Endothelial cell of umbilical vein (primary cell): ENCODE measurements around the gene TMEM87B.

Experiments
- EZH2 ChIP-seq: IDR thresholded peaks from 2 replicates; pipeline ENCODE4 v1.6.1; 2012; ENCODE audit warnings: borderline replicate concordance, low read depth, mild to moderate bottlenecking, moderate library complexity, low read length, inconsistent platforms; ENCODE audit not compliant: severe bottlenecking
- GATA2 ChIP-seq: IDR thresholded peaks from 2 replicates; pipeline ENCODE4 v1.7.0; 2011; ENCODE audit warnings: low read depth, mild to moderate bottlenecking, moderate library complexity, mixed read lengths, low read length; ENCODE audit not compliant: insufficient read length, insufficient read depth
- MYC ChIP-seq: IDR thresholded peaks from one replicate; pipeline ENCODE4 v1.6.1; 2011; ENCODE audit warnings: mild to moderate bottlenecking, low read depth, low read length
- POLR2A ChIP-seq: IDR thresholded peaks from 2 replicates; pipeline ENCODE4 v1.6.1; 2012; ENCODE audit warnings: low read depth, mild to moderate bottlenecking, control low read depth, low read length
- POLR2AphosphoS5 ChIP-seq: IDR thresholded peaks from 2 replicates; pipeline ENCODE4 v1.6.1; 2012; ENCODE audit warnings: low read depth, mild to moderate bottlenecking, control low read depth, low read length, moderate library complexity; ENCODE audit not compliant: insufficient read depth
- TF ChIP-seq, protein P1 (sequence below), 2 donors: IDR thresholded peaks; 1 replicate in 1 of 2; 2 replicates in 1 of 2; pipeline ENCODE4 v1.5.1; 2011; ENCODE audit warnings: low read length in 2 of 2, mild to moderate bottlenecking in 2 of 2, moderate library complexity in 2 of 2, control low read depth in 1 of 2, inconsistent platforms in 1 of 2, low read depth in 1 of 2; ENCODE audit not compliant: insufficient read depth in 1 of 2; ENCODE audit errors: extremely low read depth in 1 of 2

DNA sequence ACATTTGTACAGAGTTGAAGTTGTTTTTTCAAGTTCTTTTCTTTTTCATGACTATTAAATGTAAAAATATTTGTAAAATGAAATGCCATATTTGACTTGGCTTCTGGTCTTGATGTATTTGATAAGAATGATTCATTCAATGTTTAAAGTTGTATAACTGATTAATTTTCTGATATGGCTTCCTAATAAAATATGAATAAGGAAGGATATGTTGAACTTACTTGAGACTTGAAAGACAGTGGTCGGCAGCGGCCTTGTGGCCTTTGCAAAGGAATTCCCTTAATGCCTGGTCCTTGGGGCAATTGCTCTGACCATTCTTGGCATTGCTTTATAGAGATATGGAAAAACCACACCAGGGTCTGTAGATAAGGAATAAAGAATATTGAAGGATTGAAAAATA is 25.9 kb upstream of the TMEM87B start:
- TF ChIP-seq MYC, result no peak
- no peak for TF ChIP-seq POLR2A
- peak; percentile 86 for TF ChIP-seq GATA2
- TF ChIP-seq EZH2, result no peak
- TF ChIP-seq, protein P1, sequence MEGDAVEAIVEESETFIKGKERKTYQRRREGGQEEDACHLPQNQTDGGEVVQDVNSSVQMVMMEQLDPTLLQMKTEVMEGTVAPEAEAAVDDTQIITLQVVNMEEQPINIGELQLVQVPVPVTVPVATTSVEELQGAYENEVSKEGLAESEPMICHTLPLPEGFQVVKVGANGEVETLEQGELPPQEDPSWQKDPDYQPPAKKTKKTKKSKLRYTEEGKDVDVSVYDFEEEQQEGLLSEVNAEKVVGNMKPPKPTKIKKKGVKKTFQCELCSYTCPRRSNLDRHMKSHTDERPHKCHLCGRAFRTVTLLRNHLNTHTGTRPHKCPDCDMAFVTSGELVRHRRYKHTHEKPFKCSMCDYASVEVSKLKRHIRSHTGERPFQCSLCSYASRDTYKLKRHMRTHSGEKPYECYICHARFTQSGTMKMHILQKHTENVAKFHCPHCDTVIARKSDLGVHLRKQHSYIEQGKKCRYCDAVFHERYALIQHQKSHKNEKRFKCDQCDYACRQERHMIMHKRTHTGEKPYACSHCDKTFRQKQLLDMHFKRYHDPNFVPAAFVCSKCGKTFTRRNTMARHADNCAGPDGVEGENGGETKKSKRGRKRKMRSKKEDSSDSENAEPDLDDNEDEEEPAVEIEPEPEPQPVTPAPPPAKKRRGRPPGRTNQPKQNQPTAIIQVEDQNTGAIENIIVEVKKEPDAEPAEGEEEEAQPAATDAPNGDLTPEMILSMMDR (IDR thresholded peaks at IDR 0.05; ENCODE audit: extremely low read depth in 1 of 2, insufficient read depth in 1 of 2, low read depth in 1 of 2, low read length in 2 of 2), result no peak
- peak; percentile 22 for TF ChIP-seq POLR2AphosphoS5
